HepG2 (cell line): ENCODE data around the gene GLG1. TPM values are rescaled to one million over a fixed set of nuclear protein-coding genes. Genes with fewer than 3 reads are reported as not detected.

Experiments used
- ATAC-seq: fragments of 200-7000 bp; cut with Tn5 transposase; 3 replicates; pipeline ENCODE4 v1.9.1; 2020; ENCODE audit warnings: mild to moderate bottlenecking, moderate library complexity
- BruUV-seq: library from RNA; stranded (reverse); fragments of 400-500 nt; replicated peaks from 2 replicates; lab custom pipeline; 2021; lab: Mats Ljungman, UMichigan
- CTCF ChIA-PET: fragments of 300-600 bp; formaldehyde crosslinking; extraction: SDS; loops from one replicate; lab custom pipeline; 2021; ENCODE audit warnings: low total read pairs, inconsistent platforms, low intra/inter-chr PET ratio; lab: Yijun Ruan, JAX
- POLR2A ChIA-PET: fragments of 350-600 bp; sonication (Branson Sonifier 250); formaldehyde crosslinking; loops from one replicate; lab custom pipeline; 2020; ENCODE audit warnings: antibody characterized with exemption, inconsistent platforms; lab: Yijun Ruan, JAX
- DNase-seq: peaks from one replicate; pipeline ENCODE4 v3.0.0-alpha.2; 2015; ENCODE audit warnings: low spot score
- FAIRE-seq: peaks from 3 replicates; lab custom pipeline; 2011; peaks lifted over from hg19 to GRCh38; lab: Jason Lieb, UNC
- H2AFZ ChIP-seq: one replicate; pipeline ENCODE4 v1.6.1; 2011; ENCODE audit warnings: low read length, inconsistent platforms
- H3K27ac ChIP-seq: fragments of 300-600 bp; 3 replicates; pipeline ENCODE4 v1.8.0; 2011; ENCODE audit warnings: mixed run types, mild to moderate bottlenecking, mixed read lengths, low read length, inconsistent platforms; ENCODE audit not compliant: insufficient read depth; ENCODE audit errors: extremely low read length
- H3K27me3 ChIP-seq, 2 experiments: fragments of 200-600 bp in 1 of 2; 2 replicates in 1 of 2; 3 replicates in 1 of 2; pipeline versions ENCODE4 v1.6.0 to v1.8.0; 2011; ENCODE audit warnings: low read length in 2 of 2, mild to moderate bottlenecking in 2 of 2, moderate library complexity in 2 of 2, inconsistent platforms in 1 of 2; ENCODE audit not compliant: insufficient read depth in 2 of 2, control insufficient read depth in 1 of 2
- H3K36me3 ChIP-seq, 2 experiments: fragments of 200-600 bp in 1 of 2; replicated peaks in 1 of 2; 2 replicates in 1 of 2; 3 replicates in 1 of 2; pipeline versions ENCODE4 v1.5.1 to v1.8.0; 2011; ENCODE audit warnings: low read length in 2 of 2, inconsistent platforms in 1 of 2; ENCODE audit not compliant: insufficient read depth in 2 of 2, control insufficient read depth in 1 of 2
- H3K4me1 ChIP-seq: 2 replicates; pipeline ENCODE4 v1.5.1; 2012; ENCODE audit warnings: low read length, inconsistent platforms; ENCODE audit not compliant: insufficient read depth
- H3K4me2 ChIP-seq: 2 replicates; pipeline ENCODE4 v1.6.0; 2011; ENCODE audit warnings: low read depth, low read length, inconsistent platforms
- H3K4me3 ChIP-seq, 3 experiments: fragments of 200-600 bp in 1 of 3; sonication (generic), shearing (Covaris generic) in 1 of 3; replicated peaks in 1 of 3; 2 replicates each; pipeline ENCODE4 v1.5.1; 2011 to 2016; ENCODE audit warnings: low read length in 3 of 3, inconsistent platforms in 2 of 3, low read depth in 2 of 3, mild to moderate bottlenecking in 2 of 3, control low read depth in 1 of 3, mixed read lengths in 1 of 3; ENCODE audit not compliant: insufficient read depth in 1 of 3
- H3K79me2 ChIP-seq: one replicate; pipeline ENCODE4 v1.6.1; 2011; ENCODE audit warnings: low read length, inconsistent platforms; ENCODE audit not compliant: insufficient read depth
- H3K9ac ChIP-seq: 2 replicates; pipeline ENCODE4 v1.6.0; 2011; ENCODE audit warnings: mild to moderate bottlenecking, low read depth, low read length, inconsistent platforms; ENCODE audit not compliant: insufficient read depth
- H3K9me3 ChIP-seq: 2 replicates; pipeline ENCODE4 v1.5.1; 2012; ENCODE audit warnings: mild to moderate bottlenecking, low read length
- H4K20me1 ChIP-seq: 2 replicates; pipeline ENCODE4 v1.6.0; 2011; ENCODE audit warnings: inconsistent platforms, mild to moderate bottlenecking, low read length, moderate library complexity; ENCODE audit not compliant: insufficient read depth
- CERS6 ChIP-seq: sonication (generic); formaldehyde crosslinking; IDR thresholded peaks from 2 replicates; pipeline ENCODE4 v1.5.0; 2020; ENCODE audit warnings: missing genetic modification reagents
- FOXO1 ChIP-seq: sonication (generic); formaldehyde crosslinking; IDR thresholded peaks from 2 replicates; pipeline ENCODE4 v1.4.0; 2020; ENCODE audit warnings: missing genetic modification reagents
- MAZ ChIP-seq, 2 experiments: sonication (generic) in 1 of 2; formaldehyde crosslinking in 1 of 2; IDR thresholded peaks; 2 replicates each; pipeline versions ENCODE4 v1.5.0 to v1.6.1; 2012 to 2020; ENCODE audit warnings: low read depth in 2 of 2, mild to moderate bottlenecking in 2 of 2, borderline replicate concordance in 1 of 2, improper control_type of control experiment in 1 of 2, low read length in 1 of 2, missing genetic modification reagents in 1 of 2, moderate library complexity in 1 of 2
- SOX13 ChIP-seq, 3 experiments: fragments of 450-650 bp in 1 of 3; sonication (generic) in 1 of 3; formaldehyde crosslinking in 1 of 3; IDR thresholded peaks in 2 of 3; conservative IDR thresholded peaks in 1 of 3; 2 replicates each; pipeline versions ENCODE4 v1.5.0 to v1.6.1; 2016 to 2020; ENCODE audit warnings: antibody characterized with exemption in 1 of 3, mild to moderate bottlenecking in 1 of 3, missing compliant biosample characterization in 1 of 3, missing genetic modification reagents in 1 of 3, moderate library complexity in 1 of 3
- ZNF121 ChIP-seq: sonication (generic); formaldehyde crosslinking; IDR thresholded peaks from 2 replicates; pipeline ENCODE4 v1.5.0; 2020; ENCODE audit warnings: mild to moderate bottlenecking, missing genetic modification reagents
- WGBS: methylation state at CpG from one replicate; pipeline ENCODE4 v1.1.6; 2017; ENCODE audit warnings: low lambda C conversion rate; 5-methylcytosine and 5-hydroxymethylcytosine counted together
- in situ Hi-C: cut with HindIII; loops from 2 replicates; pipeline ENCODE4 v1.10.0; 2017; ENCODE audit warnings: low pct_unique_long_range_greater_than_20kb; ENCODE audit not compliant: extremely low pct_ligation_motif_present
- intact Hi-C: fragments of 100-400 bp; cut with micrococcal nuclease; formaldehyde crosslinking; loops from one replicate; pipeline ENCODE4 v1.10.0; 2022; ENCODE audit not compliant: unreplicated experiment
- polyA plus RNA-seq, 8 experiments: library from polyadenylated mRNA; depleted of rRNA in 3 of 8; stranded (reverse) in 7 of 8; unstranded in 1 of 8; fragments of >200 nt; fragmentation: Illumina TruSeq in 4 of 8; extraction: Trizol in 4 of 8; gene quantifications; 2 replicates each; pipeline versions ENCODE4 v1.2.1 to v1.2.3, GENCODE V29; 2011 to 2016; ENCODE audit warnings: low read depth in 4 of 8, missing spikeins in 1 of 8, mixed read lengths in 1 of 8; ENCODE audit not compliant: insufficient read depth in 1 of 8
- total RNA-seq, 5 experiments: library from RNA; depleted of rRNA; stranded (reverse); fragments of >200 nt; fragmentation: Illumina TruSeq; extraction: Trizol; gene quantifications; 2 replicates each; pipeline ENCODE4 v1.2.3, GENCODE V29; 2016; ENCODE audit warnings: low read depth in 1 of 5

The GLG1 gene
- total and polyA plus RNA-seq, 2 of the 13 experiments (the other 11 are each of a cell fraction or from before 2014, with no cell fraction given), result 87.7 to 141 TPM

GRCh38 chr16:74586948-74587347 is 20.0 kb downstream of the GLG1 start (continued):
- TF ChIP-seq CERS6 (CRISPR knock-in tag), result no peak
- TF ChIP-seq FOXO1 (CRISPR knock-in tag), result peak; percentile 24; the same call in 1 of the 2 replicates
- no peak for TF ChIP-seq SOX13 (IDR thresholded peaks at IDR 0.05)
- 0 out of 4 replicates have a peak, but pooled peaks of 1 of the 2 experiments have one; percentile 32 for TF ChIP-seq SOX13 (CRISPR knock-in tag; conservative IDR thresholded peaks at IDR 0.05 in 1 of 2, IDR thresholded peaks at IDR 0.05 in 1 of 2)

- no TSS peak for BruUV-seq
- H3K36me3 ChIP-seq, result peaks cover 0 to 13% of the 10 kb centered on the region in 2 experiments; a peak in 2 of 5 replicates
- H2AFZ ChIP-seq, result no peak overlapping the region
- WGBS, result 98% methylated on average over 6 of the region's 6 CpGs
- no peaks in the 10 kb centered on the region for H4K20me1 ChIP-seq
- no peaks in the 10 kb centered on the region for H3K27me3 ChIP-seq
- no peak for TF ChIP-seq MAZ (IDR thresholded peaks at IDR 0.05; ENCODE audit: borderline replicate concordance, low read depth, low read length)
- TF ChIP-seq MAZ (CRISPR knock-in tag; IDR thresholded peaks at IDR 0.05; ENCODE audit: low read depth), result no peak
- TF ChIP-seq ZNF121, result peak; percentile 59
- no peak overlapping the region for H3K4me3 ChIP-seq
- H3K9ac ChIP-seq, result no peak overlapping the region
- DNase-seq (no peak), ATAC-seq (no peak), FAIRE-seq (no peak)
- intact Hi-C loops (no loop called here), in situ Hi-C loops (no loop called here)
- H3K27ac ChIP-seq, result no peak overlapping the region
- peaks cover 13% of the 10 kb centered on the region for H3K4me1 ChIP-seq
- no peak overlapping the region for H3K4me2 ChIP-seq
- H3K79me2 ChIP-seq, result peaks cover 87% of the 10 kb centered on the region
- no peaks in the 10 kb centered on the region for H3K9me3 ChIP-seq
- ChIA-PET POLR2A (interaction anchor here (5.4 kb wide), 1 partner anchor 21 kb away, joined by 26 read pairs; the partner anchor contains the start of gene GLG1), CTCF (no interaction called here)
Observed at GRCh38 chr16:74585846-74586443, 21.0 kb downstream of the GLG1 start.
